ENCODE measurements around the gene ALOX12.
"Not testable (repeated sequence)": the region's sequence is repeated elsewhere in the genome, so short reads cannot be mapped to it uniquely, and the experiment has no call there.

GRCh38 chr17:6950938-6951337 lies 44.9 kb upstream of the ALOX12 start:
- not testable (repeated sequence) for TF ChIP-seq POLR2A, POLR2AphosphoS5, CTCF, EP300 (IDR thresholded peaks at IDR 0.05)

Measured in stomach (tissue), 4 donors.